ENCODE results near the gene PCOLCE2.

PCOLCE2 gene

DNA sequence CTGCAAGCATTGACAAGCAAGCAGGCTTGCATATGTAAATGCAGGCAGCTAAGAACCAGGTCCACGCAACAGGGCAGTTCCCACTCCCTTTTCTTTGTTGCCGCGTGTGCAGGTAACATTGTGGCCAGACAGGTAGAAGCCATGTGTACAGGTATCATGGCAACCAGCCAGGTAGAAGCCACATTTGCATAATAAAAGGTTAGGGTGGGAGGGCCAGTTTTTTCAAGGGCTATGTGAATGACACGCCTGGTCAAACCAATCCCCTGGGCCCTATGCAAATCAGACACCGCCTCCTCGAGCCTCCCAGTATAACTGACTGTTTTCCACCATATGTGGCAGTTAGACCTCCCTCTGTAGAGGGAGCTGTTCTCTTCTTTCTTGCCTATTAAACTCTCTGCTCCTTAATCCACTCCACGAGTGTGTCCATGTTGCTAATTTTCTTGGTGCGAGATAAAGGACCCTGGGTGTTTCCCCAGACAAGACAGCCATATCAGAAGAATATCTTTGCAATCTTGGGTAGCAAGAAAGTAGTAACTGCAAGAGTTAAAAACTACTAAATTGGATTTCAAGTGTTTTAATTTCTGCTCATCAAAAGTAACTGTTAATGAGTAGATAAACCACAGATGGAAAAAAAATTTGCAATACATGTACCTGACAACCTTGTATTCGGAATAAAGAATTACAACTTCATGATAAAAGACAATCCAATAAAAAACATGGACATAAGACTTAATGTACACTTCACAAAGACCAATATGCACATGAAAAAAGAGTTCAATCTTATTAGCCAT lies 21.8 kb downstream of the PCOLCE2 start:
- no peak for DNase-seq

DNA sequence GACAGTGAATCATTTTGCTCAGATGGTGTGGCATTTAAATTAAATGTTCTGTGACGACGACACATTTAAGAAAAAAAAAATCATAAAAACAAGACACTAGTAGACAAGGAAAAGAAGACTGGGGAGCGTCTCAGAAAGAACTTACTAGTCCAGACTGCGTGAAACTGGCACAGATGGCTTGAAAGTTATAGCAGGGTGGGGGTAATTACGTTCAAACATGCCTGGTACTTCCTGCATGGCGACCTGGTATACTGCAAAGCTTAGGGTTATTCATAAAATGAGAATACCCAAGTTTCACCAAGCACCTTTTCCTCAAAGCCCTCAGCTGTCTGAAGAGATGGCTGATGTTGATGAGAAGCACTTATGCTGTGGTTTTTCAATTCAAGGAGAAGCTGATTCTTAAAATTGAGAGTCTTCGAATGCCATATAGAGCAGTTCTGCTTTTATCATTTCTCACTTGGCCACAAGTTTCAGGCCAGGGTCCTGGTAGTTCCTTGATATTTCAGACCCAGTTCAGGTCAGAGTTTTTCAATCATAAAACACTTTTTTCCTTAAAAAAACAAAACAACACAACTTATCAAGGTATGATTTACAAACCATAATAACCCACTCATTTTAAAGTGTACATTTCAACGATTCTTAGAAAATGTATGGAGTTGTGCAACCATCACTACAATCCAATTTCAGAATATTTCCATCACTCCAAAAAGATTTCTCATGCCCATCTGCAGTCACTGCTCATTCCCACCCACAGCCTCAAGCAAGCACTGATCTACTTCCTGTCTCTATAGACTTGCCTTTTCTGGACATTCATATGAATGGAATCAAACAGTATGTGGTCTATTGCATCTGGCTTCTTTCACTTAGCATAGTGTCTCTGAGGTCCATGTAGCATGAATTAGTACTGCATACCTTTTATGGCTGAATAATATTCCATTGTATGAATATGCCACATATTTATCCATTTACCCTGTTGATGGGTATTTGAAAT lies 24.7 kb downstream of the PCOLCE2 start:
- no peak for DNase-seq

DNA sequence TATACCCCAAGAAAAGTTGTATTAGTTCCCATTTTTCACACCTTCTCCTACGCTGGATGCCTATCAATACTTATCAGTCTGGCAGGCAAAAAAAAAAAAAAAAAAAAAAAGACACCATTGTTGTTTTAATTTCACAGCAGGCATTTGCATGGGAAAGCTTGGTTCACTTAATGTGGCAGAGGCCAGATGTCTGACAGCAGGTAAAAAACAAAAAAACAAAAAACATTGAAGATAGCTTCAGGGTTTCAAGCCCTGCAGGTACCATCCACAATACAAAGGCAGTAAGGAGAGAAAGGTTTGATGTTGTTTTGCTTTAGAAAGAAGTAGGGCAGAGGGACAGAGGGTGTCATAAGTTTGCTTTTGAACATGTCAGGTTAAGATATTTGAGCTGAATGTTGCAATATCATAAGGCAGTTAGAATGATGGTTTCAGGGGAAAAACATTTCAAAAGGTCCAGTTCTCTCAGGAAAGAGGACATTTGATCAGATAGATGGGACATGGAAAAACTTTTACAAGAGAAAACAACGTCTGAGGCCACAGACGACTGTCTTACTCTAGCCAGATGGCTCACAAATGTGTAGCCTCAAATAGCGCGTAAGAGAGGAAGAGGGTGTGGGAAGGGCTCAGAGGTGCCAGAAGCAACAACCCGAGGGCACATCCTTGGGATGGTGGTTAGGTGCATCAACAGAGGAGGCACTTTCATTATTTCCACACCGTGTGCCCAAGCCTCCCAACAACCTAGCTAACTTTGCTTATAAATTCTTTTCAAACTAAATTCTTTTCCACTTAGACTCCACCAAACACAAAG lies 25.7 kb downstream of the PCOLCE2 start:
- DNase-seq: no peak

DNA sequence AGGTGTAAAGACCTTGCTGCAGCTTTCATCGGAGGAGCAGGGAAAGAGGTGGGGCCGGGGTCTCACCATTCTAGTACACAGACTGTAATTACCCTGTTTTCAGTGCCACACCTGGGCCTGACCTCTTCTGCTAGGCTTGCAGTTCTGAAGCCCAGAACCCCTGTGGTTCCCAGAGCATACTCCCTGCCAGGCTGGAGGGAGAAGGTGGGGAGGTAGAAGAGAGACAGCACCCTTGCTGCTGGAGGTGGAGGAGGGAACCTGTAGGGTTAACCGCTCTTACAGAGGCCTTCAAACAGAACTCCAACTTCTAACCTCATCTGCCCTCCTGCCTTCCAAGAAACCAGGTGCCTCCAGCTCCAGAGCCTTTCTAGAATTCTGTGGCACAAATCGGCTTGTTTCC lies 27.0 kb downstream of the PCOLCE2 start:
- no peak for DNase-seq

DNA sequence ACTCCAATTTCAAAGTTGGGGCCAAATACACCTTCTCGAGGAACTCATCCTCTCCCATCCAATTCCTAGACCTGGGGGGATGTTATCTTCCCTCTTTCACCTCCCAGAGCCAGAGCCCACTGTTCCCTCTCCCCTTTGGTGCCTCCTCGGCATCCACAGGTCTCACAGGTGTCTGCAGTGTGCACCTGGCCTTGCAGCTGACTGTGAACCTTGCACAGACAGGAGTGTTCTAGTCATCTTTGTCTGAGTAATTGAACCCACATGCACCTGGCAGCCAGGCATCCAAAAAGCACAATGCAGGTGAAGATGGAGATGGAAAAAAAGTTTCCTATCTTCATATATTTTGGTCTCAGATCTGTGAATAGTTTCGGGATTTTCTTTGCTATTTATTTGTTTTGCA lies 30.8 kb downstream of the PCOLCE2 start:
- no peak for DNase-seq

DNA sequence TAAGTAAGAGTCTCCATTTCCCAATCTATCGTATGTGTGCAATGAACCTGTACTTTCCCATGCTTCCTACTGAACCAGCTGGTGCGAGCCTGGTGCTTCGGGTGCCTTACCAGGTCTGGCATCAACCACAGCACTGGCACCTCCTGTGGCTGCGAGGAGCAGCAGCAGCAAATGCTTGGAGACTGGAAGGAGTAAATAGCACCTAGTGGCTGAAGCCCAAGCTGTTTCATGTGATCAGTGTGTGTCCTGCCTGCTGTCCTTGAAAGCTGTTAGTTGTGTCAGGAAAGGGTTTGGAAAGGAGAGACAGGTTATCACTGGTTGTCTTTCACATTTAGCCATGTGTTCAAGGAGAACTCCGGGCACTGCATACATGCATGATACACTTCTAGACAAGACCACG lies 31.8 kb downstream of the PCOLCE2 start:
- peak in 7 of 51 donors; percentile 1 to 9 (median 5) for DNase-seq

DNA sequence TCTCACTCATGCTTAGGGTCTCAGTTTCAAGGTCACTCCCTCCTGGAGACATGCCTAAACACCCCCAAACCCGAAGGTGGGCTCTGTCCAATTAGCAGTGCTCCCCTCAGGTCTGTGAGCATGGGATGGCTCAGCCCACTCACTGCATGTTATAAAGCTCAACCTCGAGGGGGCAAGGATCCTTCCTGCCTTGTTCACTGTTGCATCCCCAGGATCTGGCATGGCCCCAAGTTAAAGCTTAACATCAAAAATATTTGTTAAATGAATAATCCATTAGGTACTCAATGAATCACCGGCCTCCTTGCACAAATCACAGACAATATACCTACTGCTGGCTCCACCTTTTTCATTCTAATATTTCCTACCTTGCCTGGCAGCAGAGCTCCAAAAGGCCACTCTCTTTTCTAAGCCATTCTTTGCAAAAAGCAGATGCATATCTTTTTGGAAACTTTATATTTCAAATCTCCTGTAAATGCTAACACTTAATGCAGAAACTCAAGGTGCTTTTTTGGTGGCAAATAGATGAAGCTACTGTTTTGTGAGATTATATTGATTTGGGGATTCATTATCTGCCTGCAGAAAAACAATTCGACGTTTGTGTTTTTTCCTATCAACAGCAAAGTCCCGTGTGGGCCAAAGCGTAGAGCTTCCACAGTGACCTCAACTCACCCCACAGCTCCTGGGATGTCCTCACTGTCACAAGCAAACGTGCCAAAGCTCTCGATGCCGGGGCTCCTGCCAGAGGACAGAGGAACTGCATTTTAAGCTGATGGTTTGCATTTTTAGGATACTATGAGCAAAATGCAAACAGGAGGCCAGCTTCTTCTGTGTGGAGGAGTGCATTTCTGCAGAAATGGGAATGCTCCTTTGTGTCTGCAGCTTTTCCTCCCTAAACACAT lies 35.4 kb downstream of the PCOLCE2 start:
- DNase-seq: no peak

DNA sequence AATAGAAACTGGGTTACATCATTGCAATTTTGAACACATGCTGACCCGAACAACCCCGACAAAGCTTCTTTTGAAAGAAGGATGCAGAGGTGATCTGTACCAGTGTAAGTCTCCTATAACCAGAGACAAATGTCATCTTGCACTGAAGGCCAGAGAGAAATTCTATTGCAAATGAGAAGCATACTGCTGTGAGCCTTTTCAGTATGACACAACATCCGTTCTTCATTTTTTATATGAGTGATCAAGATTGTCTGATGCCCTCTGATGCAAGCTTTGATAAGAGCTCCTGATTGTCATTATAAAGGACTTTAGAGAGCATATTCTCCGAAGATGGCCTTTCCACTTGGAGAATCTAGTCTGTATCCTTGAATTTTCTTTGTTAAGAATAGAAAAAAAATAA lies 36.9 kb downstream of the PCOLCE2 start:
- no peak for DNase-seq

DNA sequence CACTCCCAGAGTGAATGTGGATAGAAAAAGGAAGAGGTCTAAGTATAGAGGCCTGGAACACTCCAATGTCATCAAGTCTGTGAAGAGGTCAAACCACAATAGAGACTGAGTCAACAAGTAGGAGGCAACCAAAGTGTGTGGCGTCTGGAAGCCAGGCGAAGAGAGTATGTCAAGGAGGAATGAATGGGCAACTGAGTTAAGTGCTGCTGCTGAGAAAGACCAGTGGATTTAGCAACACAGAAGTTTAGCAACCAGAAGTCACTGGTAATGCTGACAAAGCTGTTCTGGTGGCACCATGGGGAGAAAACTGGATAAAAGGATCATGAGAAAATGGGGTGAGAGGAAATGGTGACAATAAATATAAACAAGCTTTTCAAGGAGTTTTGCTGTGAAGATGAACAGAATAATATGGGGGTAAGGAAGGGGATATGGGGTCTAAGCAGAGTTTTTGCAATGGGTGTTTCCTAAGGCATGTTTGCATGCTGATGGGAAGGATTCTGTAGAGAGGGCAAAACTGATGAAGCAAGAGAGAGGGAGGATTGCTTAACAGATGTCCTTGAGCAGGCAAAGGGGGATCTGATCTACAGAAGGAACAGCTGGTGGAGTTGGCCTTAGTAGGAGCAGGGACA lies 38.4 kb downstream of the PCOLCE2 start:
- DNase-seq: no peak

DNA sequence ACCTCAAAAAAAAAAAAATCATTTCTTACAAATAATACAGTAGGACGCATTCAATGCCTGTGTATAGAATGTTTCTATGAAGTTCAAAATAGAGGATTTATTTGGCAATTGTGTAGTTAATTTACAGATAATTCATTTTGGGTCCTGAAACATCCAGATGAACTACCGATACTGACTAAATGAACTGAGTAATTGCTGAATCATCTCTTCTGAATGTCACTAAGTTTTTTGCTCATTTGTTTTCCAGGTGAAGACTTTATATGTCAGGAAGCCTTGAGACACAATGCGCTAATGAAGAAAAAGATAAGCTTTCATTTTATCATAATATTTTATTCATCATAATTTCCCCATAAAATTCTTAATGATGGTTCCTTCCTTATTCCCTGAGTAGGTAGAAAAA lies 39.7 kb downstream of the PCOLCE2 start:
- no peak for DNase-seq

DNA sequence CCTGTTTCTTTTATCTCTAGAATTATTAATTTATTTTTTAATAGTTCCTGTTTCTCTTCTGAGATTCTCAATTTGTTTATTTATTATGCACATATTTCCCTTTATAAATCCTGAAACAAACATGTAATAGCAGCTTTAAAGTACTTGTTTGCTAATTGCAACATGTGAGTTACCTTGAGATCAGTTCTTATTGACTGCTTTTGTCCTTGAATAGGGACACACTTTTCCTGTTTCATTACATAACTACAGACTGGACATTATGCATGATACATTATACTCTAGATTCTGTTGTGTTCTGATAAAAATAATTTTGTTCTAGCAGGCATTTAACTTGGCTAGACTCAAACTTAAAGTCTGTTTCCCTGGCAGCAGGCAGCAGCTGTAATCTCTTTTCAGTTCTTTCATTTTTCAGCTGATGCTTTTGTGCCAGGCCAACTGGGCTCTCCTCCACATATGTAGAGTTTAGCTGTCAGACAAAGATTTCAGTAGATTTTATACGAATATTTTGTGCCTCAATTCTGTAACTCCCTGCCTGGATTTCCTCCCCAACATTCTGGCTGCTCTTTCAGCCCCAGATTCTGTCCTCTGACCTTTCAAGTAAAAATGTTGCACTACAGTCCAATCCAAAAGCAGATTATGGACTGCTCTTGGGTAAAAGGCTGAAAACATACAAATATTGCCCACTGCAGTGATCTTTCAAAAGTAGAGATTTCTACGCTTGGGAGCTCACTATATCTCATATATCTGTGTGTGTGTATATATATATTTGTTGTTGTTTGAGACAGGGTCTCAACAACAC lies 41.9 kb downstream of the PCOLCE2 start:
- DNase-seq: no peak

DNA sequence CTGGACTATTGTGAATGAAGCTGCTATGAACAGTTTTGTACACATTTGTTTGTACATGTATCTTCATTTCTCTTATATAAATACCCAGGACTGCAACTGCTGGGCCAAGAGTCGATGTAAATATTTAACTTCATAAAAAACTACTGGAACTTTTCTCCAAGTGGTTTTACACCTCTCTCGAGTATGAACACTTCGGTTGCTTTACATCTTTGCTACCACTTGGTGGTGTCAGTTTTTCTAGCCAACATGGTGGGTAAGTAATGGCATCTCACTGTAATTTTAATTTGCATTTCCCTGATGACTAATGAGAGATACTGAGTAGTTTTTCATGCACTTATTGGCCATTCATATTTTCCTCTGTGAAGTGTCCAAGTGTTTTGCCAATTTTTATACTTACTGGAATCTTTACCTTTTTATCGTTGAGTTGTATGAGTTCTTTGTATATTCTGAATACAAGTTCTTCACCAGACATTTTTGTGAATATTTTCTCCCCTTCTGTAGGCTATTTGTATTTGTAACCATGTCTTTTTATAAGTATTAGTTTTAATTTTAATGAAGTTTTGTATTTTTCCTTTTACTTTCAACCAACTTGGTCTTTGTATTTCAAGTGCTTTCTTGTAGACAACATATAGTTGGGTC lies 44.4 kb downstream of the PCOLCE2 start:
- no peak for DNase-seq

DNA sequence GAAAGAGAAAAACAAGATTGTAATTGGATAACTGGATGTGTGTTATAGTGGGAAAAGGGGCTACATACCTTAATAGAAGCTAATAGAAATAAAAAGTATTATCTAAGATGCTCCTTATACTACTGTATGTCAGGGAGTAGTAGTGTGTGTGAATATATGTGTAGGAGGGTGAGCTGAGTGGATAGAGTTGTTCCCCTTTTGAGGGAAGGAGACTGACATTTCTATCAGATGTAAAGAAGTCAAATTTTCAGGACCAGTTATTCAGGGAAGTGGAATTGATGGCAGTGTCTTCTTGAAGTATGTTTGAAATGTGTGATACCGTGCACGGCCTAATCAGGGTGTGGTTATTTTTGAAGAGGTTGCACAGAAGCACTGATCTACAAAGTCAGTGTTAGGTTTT lies 49.1 kb downstream of the PCOLCE2 start:
- no peak for DNase-seq

DNA sequence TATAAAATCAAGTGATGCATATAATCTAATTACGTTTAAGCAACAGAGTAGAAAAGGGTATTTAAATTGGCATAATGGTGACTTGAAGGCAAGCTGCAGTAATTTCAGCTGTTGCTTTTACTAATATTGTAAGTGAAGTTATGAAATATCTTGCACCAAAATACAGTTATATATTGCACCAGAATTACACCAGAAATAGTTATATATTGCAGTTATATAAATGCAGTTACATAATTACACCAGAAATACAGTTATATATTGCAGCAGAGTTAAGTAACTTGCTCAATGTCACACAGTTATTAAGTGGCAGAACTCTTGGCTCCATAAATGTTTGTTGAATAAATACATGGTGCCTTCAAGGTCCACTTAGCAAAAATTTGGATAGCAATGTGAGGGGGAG lies 51.4 kb downstream of the PCOLCE2 start:
- no peak for DNase-seq

DNA sequence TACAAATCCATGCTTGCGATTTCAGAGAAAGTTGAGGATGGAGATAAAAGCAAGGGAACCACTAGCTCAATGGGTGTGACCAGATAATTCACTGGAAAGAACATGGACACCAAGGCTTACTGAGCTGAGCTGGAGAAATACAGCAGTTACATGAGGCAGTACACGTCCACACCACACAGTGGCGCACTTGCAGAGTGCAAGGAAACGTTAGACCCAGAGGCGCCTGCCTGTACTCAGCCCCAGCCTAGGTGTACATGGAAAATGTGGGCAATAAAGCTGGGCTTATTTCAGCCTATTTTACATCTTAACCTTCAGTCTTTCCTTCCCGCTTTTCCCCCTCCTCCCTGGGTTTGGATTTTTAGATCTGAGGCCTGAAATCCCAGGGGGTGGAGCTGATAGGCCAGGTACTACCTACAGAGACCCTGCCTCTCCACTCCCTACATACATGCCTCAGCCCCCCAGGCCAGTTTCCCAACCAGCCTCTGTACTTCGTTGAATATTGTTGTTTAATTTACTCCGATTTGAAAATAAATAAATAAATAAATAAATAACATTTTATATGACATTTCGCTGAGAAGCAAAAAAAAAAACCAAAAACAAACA lies 60.1 kb downstream of the PCOLCE2 start:
- DNase-seq: peak in 42 of 51 donors; percentile 2 to 81 (median 50)

DNA sequence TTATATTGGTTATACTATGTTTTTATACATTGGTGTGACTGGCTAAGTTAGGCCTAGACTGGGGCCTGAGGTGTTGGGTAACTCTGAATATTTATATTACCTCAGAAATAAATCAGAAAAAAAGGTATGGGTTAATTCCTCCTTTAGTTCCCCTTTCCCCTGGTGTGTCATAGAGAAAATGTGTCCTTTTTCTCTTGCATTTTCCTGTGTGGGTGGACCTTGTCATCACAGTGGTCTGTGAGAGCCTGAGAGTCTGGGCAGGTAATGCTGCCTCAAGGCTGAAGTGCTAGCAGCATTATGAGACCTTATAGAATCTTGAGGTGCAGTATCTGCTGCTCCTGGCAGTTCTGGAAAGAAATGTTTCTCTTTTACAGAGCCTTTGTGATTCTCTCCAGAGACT lies 69.7 kb downstream of the PCOLCE2 start:
- no peak for DNase-seq

DNA sequence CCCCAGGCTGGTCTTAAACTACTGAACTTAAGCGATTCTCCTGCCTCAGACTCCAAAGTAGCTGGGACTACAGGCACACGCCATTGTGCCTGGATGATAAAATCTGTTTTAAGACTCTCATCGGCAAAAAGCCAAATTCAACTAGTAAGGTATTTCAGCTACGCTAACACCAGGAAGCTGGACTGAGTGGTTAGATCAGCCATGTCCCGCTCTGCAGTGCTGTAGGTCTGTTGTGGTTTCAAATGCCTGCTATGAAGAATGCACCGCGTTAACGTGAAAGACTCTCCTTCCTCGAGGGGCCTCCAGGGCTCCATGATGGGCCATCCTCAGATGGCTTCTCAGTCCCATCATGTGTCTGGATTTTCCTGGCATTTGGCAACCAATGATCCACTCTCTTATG lies 70.2 kb downstream of the PCOLCE2 start:
- DNase-seq: no peak

DNA sequence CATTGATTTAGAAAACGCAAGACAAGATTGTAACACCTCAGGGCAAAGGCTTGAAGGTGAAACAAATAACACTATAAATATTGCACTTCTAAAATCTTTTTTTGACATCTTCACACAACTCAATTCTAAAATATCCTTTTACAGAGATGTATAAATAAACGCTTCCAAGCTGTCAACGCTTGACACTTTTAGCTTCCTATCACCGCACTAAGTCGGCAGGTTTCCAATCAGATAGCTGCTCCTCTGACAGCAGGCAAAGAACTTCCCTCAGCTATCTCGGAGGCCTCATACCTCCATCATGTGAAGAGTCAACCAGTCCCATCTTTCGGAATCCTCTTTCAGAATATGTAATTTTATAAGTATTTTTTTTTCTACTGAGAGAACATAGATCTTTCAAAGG lies 71.0 kb downstream of the PCOLCE2 start:
- DNase-seq: no peak
